OCI-LY1 (cell line): ENCODE data around the gene DHRS7.

Source experiments
- CTCF ChIP-seq: fragments of 200-600 bp; sonication (generic), shearing (Covaris generic); IDR thresholded peaks from 2 replicates; pipeline ENCODE4 v1.5.1; 2017; ENCODE audit warnings: mild to moderate bottlenecking, antibody characterized with exemption, low read length, moderate library complexity, mixed read lengths
- EZH2 ChIP-seq: fragments of 200-600 bp; sonication (generic), shearing (Covaris generic); IDR thresholded peaks from 2 replicates; pipeline ENCODE4 v1.8.0; 2017; ENCODE audit warnings: borderline replicate concordance, mixed run types, mild to moderate bottlenecking, antibody characterized with exemption, low read length, moderate library complexity, mixed read lengths

- TF ChIP-seq CTCF (no peak), EZH2 (no peak)
Measured at GRCh38 chr14:60188696-60189095, 23.5 kb upstream of the DHRS7 start.
